K562 (cell line): ENCODE results near the gene PLA2G15. TPM values are rescaled to one million over a fixed set of nuclear protein-coding genes. Genes with fewer than 3 reads are reported as not detected.
A peak's percentile ranks its signal among the peaks of the same experiment; 100 is the strongest.

Experiments used
- BMI1 ChIP-seq: fragments of 150-350 bp; IDR thresholded peaks from 2 replicates; pipeline ENCODE4 v1.6.1; 2014; ENCODE audit warnings: low read length
- CCAR2 ChIP-seq: fragments of 200-400 bp; formaldehyde crosslinking; IDR thresholded peaks from 2 replicates; pipeline ENCODE4 v1.6.1; 2017; ENCODE audit warnings: mild to moderate bottlenecking, low read depth, low read length
- JUND ChIP-seq, 2 experiments: IDR thresholded peaks; 2 replicates in 1 of 2; 3 replicates in 1 of 2; pipeline ENCODE4 v1.6.1; 2011; ENCODE audit warnings: borderline replicate concordance in 2 of 2, low read depth in 2 of 2, low read length in 2 of 2, improper control_type of control experiment in 1 of 2, missing biosample characterization in 1 of 2, missing genetic modification characterization in 1 of 2, missing genetic modification reagents in 1 of 2
- KLF16 ChIP-seq: IDR thresholded peaks from 2 replicates; pipeline ENCODE4 v1.6.1; 2016; ENCODE audit warnings: antibody characterized with exemption
- NRF1 ChIP-seq, 2 experiments: fragments of 450-650 bp; IDR thresholded peaks in 1 of 2; conservative IDR thresholded peaks in 1 of 2; 2 replicates each; pipeline ENCODE4 v1.6.1; 2014; ENCODE audit warnings: mild to moderate bottlenecking in 2 of 2
- PBX2 ChIP-seq, 2 experiments: IDR thresholded peaks in 1 of 2; conservative IDR thresholded peaks in 1 of 2; 2 replicates each; pipeline ENCODE4 v1.6.1; 2016; ENCODE audit warnings: low read depth in 2 of 2, mild to moderate bottlenecking in 1 of 2, missing compliant biosample characterization in 1 of 2, missing genetic modification characterization in 1 of 2, moderate library complexity in 1 of 2
- PPARD ChIP-seq: fragments of 250-450 bp; sonication (Bioruptor Pico); IDR thresholded peaks from 2 replicates; pipeline ENCODE4 v1.8.0; 2022; ENCODE audit warnings: inconsistent platforms, mild to moderate bottlenecking, moderate library complexity
- RBFOX2 ChIP-seq: fragments of 200-400 bp; formaldehyde crosslinking; IDR thresholded peaks from 2 replicates; pipeline ENCODE4 v1.6.1; 2017; ENCODE audit warnings: low read depth, mild to moderate bottlenecking, low read length, moderate library complexity
- RBM15 ChIP-seq: fragments of 200-400 bp; formaldehyde crosslinking; IDR thresholded peaks from 2 replicates; pipeline ENCODE4 v1.6.1; 2018; ENCODE audit warnings: mild to moderate bottlenecking, low read length, moderate library complexity; ENCODE audit not compliant: insufficient read depth
- RCOR1 ChIP-seq, 2 experiments: IDR thresholded peaks; 2 replicates each; pipeline ENCODE4 v1.6.1; 2012; ENCODE audit warnings: low read depth in 2 of 2, low read length in 2 of 2, borderline replicate concordance in 1 of 2, improper control_type of control experiment in 1 of 2
- SIX5 ChIP-seq, 2 experiments: IDR thresholded peaks; 2 replicates each; pipeline ENCODE4 v1.6.1; 2011; ENCODE audit warnings: low read length in 2 of 2, borderline replicate concordance in 1 of 2, low read depth in 1 of 2, mild to moderate bottlenecking in 1 of 2, moderate library complexity in 1 of 2; ENCODE audit not compliant: insufficient read depth in 1 of 2
- SPI1 ChIP-seq: IDR thresholded peaks from 2 replicates; pipeline ENCODE4 v1.6.1; 2011; ENCODE audit warnings: low read depth, low read length, control low read depth, borderline replicate concordance
- SREBF1 ChIP-seq: fragments of 150-350 bp; IDR thresholded peaks from 2 replicates; pipeline ENCODE4 v1.6.1; 2014; ENCODE audit warnings: antibody characterized with exemption, low read depth, low read length, borderline replicate concordance
- TEAD1 ChIP-seq, 2 experiments: fragments of 450-650 bp in 1 of 2; sonication (generic) in 1 of 2; formaldehyde crosslinking; IDR thresholded peaks; 2 replicates each; pipeline versions ENCODE4 v1.4.0 to v1.8.0; 2020 to 2022; ENCODE audit warnings: mild to moderate bottlenecking in 2 of 2, missing genetic modification reagents in 1 of 2
- USF1 ChIP-seq: sonication (generic); formaldehyde crosslinking; IDR thresholded peaks from 2 replicates; pipeline ENCODE4 v1.9.0; 2022; ENCODE audit warnings: mild to moderate bottlenecking, missing genetic modification reagents
- ZNF384 ChIP-seq: IDR thresholded peaks from 2 replicates; pipeline ENCODE4 v1.6.1; 2012; ENCODE audit warnings: low read depth, low read length, improper control_type of control experiment
- ZNF436 ChIP-seq: fragments of 250-450, 450-650 bp; sonication (Bioruptor Pico); formaldehyde crosslinking; IDR thresholded peaks from 2 replicates; pipeline ENCODE4 v1.7.0; 2020; ENCODE audit warnings: mild to moderate bottlenecking
- ZNF695 ChIP-seq: fragments of 450-650 bp; formaldehyde crosslinking; IDR thresholded peaks from 2 replicates; pipeline ENCODE4 v1.4.0; 2020; ENCODE audit warnings: mild to moderate bottlenecking, moderate library complexity
- ZNF707 ChIP-seq: fragments of 250-450 bp; sonication (Bioruptor Pico); conservative IDR thresholded peaks from 2 replicates; pipeline ENCODE4 v1.8.0; 2022; ENCODE audit warnings: inconsistent platforms, mild to moderate bottlenecking, moderate library complexity
- ZNF740 ChIP-seq, 3 experiments: fragments of 200-800 bp in 1 of 3; sonication (Bioruptor generic) in 1 of 3; sonication (generic) in 1 of 3; formaldehyde crosslinking in 1 of 3; IDR thresholded peaks; 2 replicates each; pipeline versions ENCODE4 v1.6.1 to v1.8.0; 2016 to 2022; ENCODE audit warnings: mild to moderate bottlenecking in 2 of 3, missing compliant biosample characterization in 2 of 3, missing genetic modification characterization in 2 of 3, missing genetic modification reagents in 1 of 3
- polyA plus RNA-seq, 8 experiments: library from polyadenylated mRNA; depleted of rRNA in 4 of 8; stranded (reverse) in 5 of 8; unstranded in 3 of 8; fragments of >200 nt; fragmentation: Nextera tagmentation in 2 of 8; fragmentation: Illumina TruSeq in 1 of 8; extraction: Ambion mirVana in 2 of 8; extraction: Trizol in 1 of 8; gene quantifications; 2 replicates each; pipeline versions ENCODE4 v1.2.1 to v1.2.3, GENCODE V29; 2011 to 2014; ENCODE audit warnings: inconsistent platforms in 1 of 8, missing spikeins in 1 of 8
- total RNA-seq, 7 experiments: library from RNA; depleted of rRNA in 6 of 7; stranded (reverse); fragments of >200 nt in 6 of 7; fragmentation: Illumina TruSeq in 2 of 7; extraction: Trizol in 2 of 7; gene quantifications; 2 replicates each; pipeline versions ENCODE4 v1.2.1 to v1.2.3, GENCODE V29; 2011 to 2021; ENCODE audit warnings: low replicate concordance in 1 of 7

The PLA2G15 gene
- total and polyA plus RNA-seq, 9 of the 15 experiments (the other 6 are each of a cell fraction or from before 2014, with no cell fraction given) = 0.42 to 8.6 (median 4.8) TPM

- TF ChIP-seq SIX5 (IDR thresholded peaks at IDR 0.05; ENCODE audit: borderline replicate concordance in 1 of 2, insufficient read depth in 1 of 2, low read depth in 1 of 2, low read length in 2 of 2) (no peak), ZNF436 (no peak), ZNF384 (no peak), RCOR1 (IDR thresholded peaks at IDR 0.05; ENCODE audit: borderline replicate concordance in 1 of 2, low read depth in 2 of 2, low read length in 2 of 2) (peak in 1 of 2 experiments; percentile 84; a peak in 2 of 4 replicates), SPI1 (peak; percentile 82), ZNF695 (CRISPR knock-in tag) (no peak), NRF1 (conservative IDR thresholded peaks at IDR 0.05 in 1 of 2, IDR thresholded peaks at IDR 0.05 in 1 of 2) (0 out of 4 replicates have a peak, but pooled peaks of 1 of the 2 experiments have one; percentile 22), USF1 (no peak), ZNF707 (no peak), RBM15 (no peak), SREBF1 (no peak), CCAR2 (no peak), PPARD (no peak), TEAD1 (CRISPR knock-in tag; IDR thresholded peaks at IDR 0.05) (0 out of 4 replicates have a peak, but pooled peaks of 1 of the 2 experiments have one; percentile 20), KLF16 (no peak), RBFOX2 (no peak), BMI1 (peak; percentile 40; the same call in 1 of the 2 replicates), PBX2 (CRISPR knock-in tag; IDR thresholded peaks at IDR 0.05; ENCODE audit: low read depth) (no peak), PBX2 (tag; conservative IDR thresholded peaks at IDR 0.05; ENCODE audit: low read depth) (peak; percentile 70), ZNF740 (CRISPR knock-in tag; IDR thresholded peaks at IDR 0.05) (0 out of 2 replicates have a peak, but pooled peaks have one; percentile 54), ZNF740 (tag; IDR thresholded peaks at IDR 0.05) (peak in 1 of 2 experiments; percentile 65; a peak in 1 of 4 replicates), JUND (IDR thresholded peaks at IDR 0.05; ENCODE audit: borderline replicate concordance, low read depth, low read length) (peak; percentile 43), JUND (tag; IDR thresholded peaks at IDR 0.05; ENCODE audit: borderline replicate concordance, low read depth, low read length) (peak; percentile 25; the same call in 1 of the 3 replicates)
These were observed 44.6 kb downstream of the PLA2G15 start (continued) for GRCh38 chr16:68289621-68290329.
